Neural cell (in vitro differentiated cells): ENCODE measurements around the gene NOG. TPM values are rescaled to one million over a fixed set of nuclear protein-coding genes. Genes with fewer than 3 reads are reported as not detected.

Experiments
- H2AFZ ChIP-seq: fragments of 200-600, 300-800 bp; sonication (generic), shearing (Covaris generic); 2 replicates; pipeline ENCODE4 v1.6.0; 2014; ENCODE audit warnings: low read depth, mild to moderate bottlenecking, antibody characterized with exemption, low read length, moderate library complexity
- H3F3A ChIP-seq: fragments of 200-600 bp; shearing (Covaris generic); 2 replicates; pipeline ENCODE4 v1.6.1; 2016; ENCODE audit warnings: mild to moderate bottlenecking, moderate library complexity, mixed read lengths, antibody characterized with exemption, low read length; ENCODE audit not compliant: insufficient read depth, poor library complexity, severe bottlenecking
- H3K27ac ChIP-seq: fragments of 200-600, 300-800 bp; sonication (generic), shearing (Covaris generic); 2 replicates; pipeline ENCODE4 v1.5.1; 2014; ENCODE audit warnings: mild to moderate bottlenecking, low read length, moderate library complexity
- H3K27me3 ChIP-seq: fragments of 300-800, 200-600 bp; sonication (generic), shearing (Covaris generic); 2 replicates; pipeline ENCODE4 v1.6.0; 2014; ENCODE audit warnings: mild to moderate bottlenecking, low read depth, low read length, moderate library complexity; ENCODE audit not compliant: insufficient read depth
- H3K36me3 ChIP-seq: fragments of 300-800, 200-600 bp; sonication (generic), shearing (Covaris generic); 2 replicates; pipeline ENCODE4 v1.5.1; 2014; ENCODE audit warnings: mild to moderate bottlenecking, antibody characterized with exemption, low read length, moderate library complexity; ENCODE audit not compliant: insufficient read depth
- H3K4me2 ChIP-seq: fragments of 300-800, 200-600 bp; sonication (generic), shearing (Covaris generic); 2 replicates; pipeline ENCODE4 v1.6.0; 2014; ENCODE audit warnings: mild to moderate bottlenecking, low read length
- H3K4me3 ChIP-seq: fragments of 300-800, 200-600 bp; sonication (generic), shearing (Covaris generic); 2 replicates; pipeline ENCODE4 v1.5.1; 2014; ENCODE audit warnings: mild to moderate bottlenecking, low read length, moderate library complexity
- H3K79me2 ChIP-seq: fragments of 200-600 bp; shearing (Covaris generic); replicated peaks from 2 replicates; pipeline ENCODE4 v1.6.0; 2014; ENCODE audit warnings: mild to moderate bottlenecking, low read length, moderate library complexity; ENCODE audit not compliant: insufficient read depth
- H3K9ac ChIP-seq: fragments of 300-800, 200-600 bp; sonication (generic), shearing (Covaris generic); 2 replicates; pipeline ENCODE4 v1.6.1; 2016; ENCODE audit warnings: mild to moderate bottlenecking, low read length, mixed read lengths
- H3K9me2 ChIP-seq: fragments of 200-600 bp; shearing (Covaris generic); 2 replicates; pipeline ENCODE4 v1.6.1; 2016; ENCODE audit warnings: mild to moderate bottlenecking, low read length, mixed read lengths; ENCODE audit not compliant: insufficient read depth
- H3K9me3 ChIP-seq: fragments of 200-600, 300-800 bp; sonication (generic), shearing (Covaris generic); 2 replicates; pipeline ENCODE4 v1.6.1; 2016; ENCODE audit warnings: mild to moderate bottlenecking, mixed run types, low read length, moderate library complexity, mixed read lengths
- H4K20me1 ChIP-seq: fragments of 200-600 bp; shearing (Covaris generic); 2 replicates; pipeline ENCODE4 v1.6.1; 2016; ENCODE audit warnings: mild to moderate bottlenecking, mixed run types; ENCODE audit not compliant: insufficient read depth
- CTCF ChIP-seq: fragments of 450-650 bp; IDR thresholded peaks from 2 replicates; pipeline ENCODE4 v1.5.1; 2014; ENCODE audit warnings: antibody characterized with exemption, mild to moderate bottlenecking, moderate library complexity; ENCODE audit not compliant: poor library complexity, severe bottlenecking
- EP300 ChIP-seq: fragments of 450-650 bp; conservative IDR thresholded peaks from 2 replicates; pipeline ENCODE4 v1.6.1; 2014; ENCODE audit warnings: antibody characterized with exemption, mild to moderate bottlenecking, moderate library complexity; ENCODE audit not compliant: poor library complexity, severe bottlenecking
- EZH2 ChIP-seq: fragments of 200-600, 300-800 bp; shearing (Covaris generic), sonication (generic); IDR thresholded peaks from 2 replicates; pipeline ENCODE4 v1.6.1; 2014; ENCODE audit warnings: antibody characterized with exemption, low read length, borderline replicate concordance, mild to moderate bottlenecking; ENCODE audit not compliant: insufficient read depth, poor library complexity, severe bottlenecking
- MXI1 ChIP-seq: fragments of 450-650 bp; conservative IDR thresholded peaks from 2 replicates; pipeline ENCODE4 v1.6.1; 2014; ENCODE audit warnings: antibody characterized with exemption, mild to moderate bottlenecking; ENCODE audit not compliant: poor library complexity, severe bottlenecking
- POLR2AphosphoS5 ChIP-seq: IDR thresholded peaks from 2 replicates; pipeline ENCODE4 v1.6.1; 2012
- RAD21 ChIP-seq: fragments of 450-650 bp; conservative IDR thresholded peaks from 2 replicates; pipeline ENCODE4 v1.6.1; 2014; ENCODE audit warnings: antibody characterized with exemption, mild to moderate bottlenecking, moderate library complexity
- SMC3 ChIP-seq: fragments of 450-650 bp; conservative IDR thresholded peaks from 2 replicates; pipeline ENCODE4 v1.6.1; 2014; ENCODE audit warnings: antibody characterized with exemption, mild to moderate bottlenecking, moderate library complexity; ENCODE audit not compliant: poor library complexity
- TAF1 ChIP-seq: IDR thresholded peaks from 2 replicates; pipeline ENCODE4 v1.6.1; 2012; ENCODE audit warnings: low read depth
- polyA plus RNA-seq: library from polyadenylated mRNA; depleted of rRNA; stranded (reverse); fragments of >200 nt; gene quantifications from 2 replicates; pipeline ENCODE4 v1.2.3, GENCODE V29; 2014
- TF ChIP-seq, protein P1 (sequence below): IDR thresholded peaks from 2 replicates; pipeline ENCODE4 v1.6.1; 2012; ENCODE audit warnings: borderline replicate concordance

NOG gene
- polyA plus RNA-seq, 1 donor from 2014 or later: 0.82 TPM

DNA sequence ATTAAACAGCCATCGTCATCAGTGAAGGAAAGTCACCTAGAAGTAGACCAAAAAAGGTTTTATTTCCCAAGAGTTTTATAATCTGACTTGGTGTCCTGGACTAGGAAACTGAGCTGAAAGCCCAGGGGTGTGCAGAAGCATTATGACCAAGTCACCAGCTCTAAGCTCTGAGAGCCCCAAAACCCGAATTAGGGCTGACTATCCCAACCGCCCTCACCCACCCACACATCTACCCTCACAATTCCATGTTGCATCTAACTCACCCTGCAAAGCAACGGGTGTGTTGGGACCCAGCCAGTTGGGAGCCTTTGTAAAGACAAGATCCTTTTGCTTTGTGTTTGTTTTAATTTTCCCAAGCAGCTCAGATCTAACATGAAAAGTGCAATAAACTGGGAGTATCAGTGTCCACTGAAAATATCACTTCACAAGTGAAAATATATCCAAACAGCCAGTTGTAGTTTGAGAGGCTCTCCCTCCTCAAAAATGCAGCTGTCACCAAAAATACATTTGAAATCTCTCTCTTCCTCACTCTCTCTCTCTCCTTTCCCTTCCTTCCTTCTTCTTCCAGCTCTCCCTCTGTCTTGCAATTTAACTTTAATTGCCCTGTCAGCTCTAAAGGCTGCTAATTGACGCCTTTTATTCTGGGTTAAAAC lies 16.2 kb upstream of the NOG start:
- no peak overlapping the region for H2AFZ ChIP-seq
- H3K4me2 ChIP-seq: no peak overlapping the region
- peak overlapping the region; percentile 44 for H3K4me3 ChIP-seq
- TF ChIP-seq EP300: no peak
- no peak for TF ChIP-seq MXI1
- TF ChIP-seq EZH2: no peak
- TF ChIP-seq TAF1: no peak
- TF ChIP-seq, protein P1, sequence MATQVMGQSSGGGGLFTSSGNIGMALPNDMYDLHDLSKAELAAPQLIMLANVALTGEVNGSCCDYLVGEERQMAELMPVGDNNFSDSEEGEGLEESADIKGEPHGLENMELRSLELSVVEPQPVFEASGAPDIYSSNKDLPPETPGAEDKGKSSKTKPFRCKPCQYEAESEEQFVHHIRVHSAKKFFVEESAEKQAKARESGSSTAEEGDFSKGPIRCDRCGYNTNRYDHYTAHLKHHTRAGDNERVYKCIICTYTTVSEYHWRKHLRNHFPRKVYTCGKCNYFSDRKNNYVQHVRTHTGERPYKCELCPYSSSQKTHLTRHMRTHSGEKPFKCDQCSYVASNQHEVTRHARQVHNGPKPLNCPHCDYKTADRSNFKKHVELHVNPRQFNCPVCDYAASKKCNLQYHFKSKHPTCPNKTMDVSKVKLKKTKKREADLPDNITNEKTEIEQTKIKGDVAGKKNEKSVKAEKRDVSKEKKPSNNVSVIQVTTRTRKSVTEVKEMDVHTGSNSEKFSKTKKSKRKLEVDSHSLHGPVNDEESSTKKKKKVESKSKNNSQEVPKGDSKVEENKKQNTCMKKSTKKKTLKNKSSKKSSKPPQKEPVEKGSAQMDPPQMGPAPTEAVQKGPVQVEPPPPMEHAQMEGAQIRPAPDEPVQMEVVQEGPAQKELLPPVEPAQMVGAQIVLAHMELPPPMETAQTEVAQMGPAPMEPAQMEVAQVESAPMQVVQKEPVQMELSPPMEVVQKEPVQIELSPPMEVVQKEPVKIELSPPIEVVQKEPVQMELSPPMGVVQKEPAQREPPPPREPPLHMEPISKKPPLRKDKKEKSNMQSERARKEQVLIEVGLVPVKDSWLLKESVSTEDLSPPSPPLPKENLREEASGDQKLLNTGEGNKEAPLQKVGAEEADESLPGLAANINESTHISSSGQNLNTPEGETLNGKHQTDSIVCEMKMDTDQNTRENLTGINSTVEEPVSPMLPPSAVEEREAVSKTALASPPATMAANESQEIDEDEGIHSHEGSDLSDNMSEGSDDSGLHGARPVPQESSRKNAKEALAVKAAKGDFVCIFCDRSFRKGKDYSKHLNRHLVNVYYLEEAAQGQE: no peak
- no peak for TF ChIP-seq RAD21
- TF ChIP-seq SMC3: no peak
- no peak for TF ChIP-seq POLR2AphosphoS5
- no peak for TF ChIP-seq CTCF
- H3K9me3 ChIP-seq: no peaks in the 10 kb centered on the region
- H3K36me3 ChIP-seq: no peaks in the 10 kb centered on the region
- H4K20me1 ChIP-seq: no peaks in the 10 kb centered on the region
- H3K79me2 ChIP-seq: no peaks in the 10 kb centered on the region
- H3F3A ChIP-seq: no peaks in the 10 kb centered on the region
- no peaks in the 10 kb centered on the region for H3K27me3 ChIP-seq
- H3K27ac ChIP-seq: no peak overlapping the region
- no peak overlapping the region for H3K9ac ChIP-seq
- no peaks in the 10 kb centered on the region for H3K9me2 ChIP-seq

DNA sequence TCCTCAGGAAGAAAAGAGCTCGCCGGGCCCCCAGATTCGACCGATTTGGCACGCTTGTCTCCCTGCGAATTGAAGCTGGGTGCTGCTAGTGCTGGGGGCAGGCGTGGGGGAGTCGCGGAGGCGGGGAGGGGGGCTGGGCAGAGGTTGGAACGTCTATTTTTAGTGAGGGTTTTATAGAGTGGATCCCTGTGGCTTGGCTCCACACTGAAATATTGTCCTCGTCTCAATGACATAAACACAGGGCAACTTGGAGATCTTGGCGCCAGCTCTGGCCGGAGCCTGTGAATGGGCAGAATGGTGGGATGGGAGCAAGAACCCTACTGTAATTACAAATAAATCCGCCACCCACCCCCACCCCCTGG lies 15.7 kb upstream of the NOG start:
- no peaks in the 10 kb centered on the region for H3K79me2 ChIP-seq
- no peaks in the 10 kb centered on the region for H3K27me3 ChIP-seq
- H4K20me1 ChIP-seq: no peaks in the 10 kb centered on the region
- no peak overlapping the region for H3K9ac ChIP-seq
- no peaks in the 10 kb centered on the region for H3K9me3 ChIP-seq
- no peaks in the 10 kb centered on the region for H3K36me3 ChIP-seq
- H3K9me2 ChIP-seq: no peaks in the 10 kb centered on the region
- peak overlapping the region; percentile 44 for H3K4me3 ChIP-seq
- H2AFZ ChIP-seq: no peak overlapping the region
- H3F3A ChIP-seq: no peaks in the 10 kb centered on the region
- no peak for TF ChIP-seq EZH2
- TF ChIP-seq SMC3: no peak
- no peak for TF ChIP-seq RAD21
- TF ChIP-seq, protein P1: no peak
- TF ChIP-seq MXI1: no peak
- TF ChIP-seq EP300: no peak
- TF ChIP-seq POLR2AphosphoS5: no peak
- TF ChIP-seq CTCF: no peak
- no peak overlapping the region for H3K4me2 ChIP-seq
- no peak overlapping the region for H3K27ac ChIP-seq
